HepG2 (cell line): ENCODE measurements around the gene RASL10A. TPM values are rescaled to one million over a fixed set of nuclear protein-coding genes. Genes with fewer than 3 reads are reported as not detected.
A peak's percentile ranks its signal among the peaks of the same experiment; 100 is the strongest.

ENCODE experiments used
- ARNT2 ChIP-seq: sonication (generic); formaldehyde crosslinking; IDR thresholded peaks from 2 replicates; pipeline ENCODE4 v1.8.0; 2022; ENCODE audit warnings: mild to moderate bottlenecking, low read depth, missing genetic modification reagents, moderate library complexity
- ATF7 ChIP-seq, 2 experiments: fragments of 450-650 bp in 1 of 2; sonication (generic) in 1 of 2; formaldehyde crosslinking in 1 of 2; IDR thresholded peaks; 2 replicates each; pipeline versions ENCODE4 v1.4.0 to v1.6.1; 2016 to 2020; ENCODE audit warnings: antibody characterized with exemption in 1 of 2, mild to moderate bottlenecking in 1 of 2, missing genetic modification reagents in 1 of 2
- HNRNPL ChIP-seq: fragments of 200-400 bp; formaldehyde crosslinking; IDR thresholded peaks from 2 replicates; pipeline ENCODE4 v1.6.1; 2017; ENCODE audit warnings: mild to moderate bottlenecking, low read depth, low read length
- HOXA7 ChIP-seq: sonication (generic); formaldehyde crosslinking; IDR thresholded peaks from 2 replicates; pipeline ENCODE4 v1.8.1; 2022; ENCODE audit warnings: mild to moderate bottlenecking, missing genetic modification reagents, moderate library complexity
- KLF11 ChIP-seq: IDR thresholded peaks from 2 replicates; pipeline ENCODE4 v1.6.1; 2016; ENCODE audit warnings: missing compliant biosample characterization
- NFYB ChIP-seq: sonication (generic); formaldehyde crosslinking; IDR thresholded peaks from 2 replicates; pipeline ENCODE4 v1.4.0; 2020; ENCODE audit warnings: missing genetic modification reagents
- PLRG1 ChIP-seq: fragments of 450-650 bp; conservative IDR thresholded peaks from 2 replicates; pipeline ENCODE4 v1.6.1; 2016
- RARA ChIP-seq: IDR thresholded peaks from 2 replicates; pipeline ENCODE4 v1.6.1; 2016; ENCODE audit warnings: missing genetic modification reagents, missing compliant biosample characterization
- REL ChIP-seq: sonication (generic); formaldehyde crosslinking; conservative IDR thresholded peaks from 2 replicates; pipeline ENCODE4 v1.8.0; 2022; ENCODE audit warnings: mild to moderate bottlenecking, missing genetic modification reagents, moderate library complexity
- RXRA ChIP-seq: sonication (generic); formaldehyde crosslinking; IDR thresholded peaks from 2 replicates; pipeline ENCODE4 v1.5.1; 2020; ENCODE audit warnings: missing genetic modification reagents
- SMAD9 ChIP-seq: sonication (generic); formaldehyde crosslinking; IDR thresholded peaks from 2 replicates; pipeline ENCODE4 v1.5.1; 2020; ENCODE audit warnings: mild to moderate bottlenecking, missing genetic modification reagents
- SPEN ChIP-seq: sonication (generic); formaldehyde crosslinking; IDR thresholded peaks from 2 replicates; pipeline ENCODE4 v1.5.1; 2020; ENCODE audit warnings: low read depth, mild to moderate bottlenecking, missing genetic modification reagents
- TBP ChIP-seq: sonication (generic); formaldehyde crosslinking; IDR thresholded peaks from 2 replicates; pipeline ENCODE4 v1.5.0; 2020; ENCODE audit warnings: missing genetic modification reagents
- ZFP37 ChIP-seq: sonication (generic); formaldehyde crosslinking; IDR thresholded peaks from 2 replicates; pipeline ENCODE4 v1.4.0; 2020; ENCODE audit warnings: missing genetic modification reagents, borderline replicate concordance
- ZNF124 ChIP-seq: sonication (generic); formaldehyde crosslinking; IDR thresholded peaks from 2 replicates; pipeline ENCODE4 v1.4.0; 2020; ENCODE audit warnings: missing genetic modification reagents
- polyA plus RNA-seq, 8 experiments: library from polyadenylated mRNA; depleted of rRNA in 3 of 8; stranded (reverse) in 7 of 8; unstranded in 1 of 8; fragments of >200 nt; fragmentation: Illumina TruSeq in 4 of 8; extraction: Trizol in 4 of 8; gene quantifications; 2 replicates each; pipeline versions ENCODE4 v1.2.1 to v1.2.3, GENCODE V29; 2011 to 2016; ENCODE audit warnings: low read depth in 4 of 8, missing spikeins in 1 of 8, mixed read lengths in 1 of 8; ENCODE audit not compliant: insufficient read depth in 1 of 8
- total RNA-seq, 5 experiments: library from RNA; depleted of rRNA; stranded (reverse); fragments of >200 nt; fragmentation: Illumina TruSeq; extraction: Trizol; gene quantifications; 2 replicates each; pipeline ENCODE4 v1.2.3, GENCODE V29; 2016; ENCODE audit warnings: low read depth in 1 of 5
- TF ChIP-seq, protein P1 (sequence below): sonication (generic); formaldehyde crosslinking; IDR thresholded peaks from 2 replicates; pipeline ENCODE4 v1.4.0; 2020; ENCODE audit warnings: missing genetic modification reagents
- TF ChIP-seq, protein P2 (sequence below): sonication (generic); formaldehyde crosslinking; IDR thresholded peaks from 2 replicates; pipeline ENCODE4 v1.4.0; 2020; ENCODE audit warnings: missing genetic modification reagents
- TF ChIP-seq, protein P3 (sequence below): sonication (generic); formaldehyde crosslinking; IDR thresholded peaks from 2 replicates; pipeline ENCODE4 v1.9.0; 2022; ENCODE audit warnings: low read depth, missing genetic modification reagents
- TF ChIP-seq, protein P4 (sequence below): sonication (generic); formaldehyde crosslinking; IDR thresholded peaks from 2 replicates; pipeline ENCODE4 v1.4.0; 2020; ENCODE audit warnings: missing genetic modification reagents, borderline replicate concordance
- TF ChIP-seq, protein P5 (sequence below): sonication (generic); formaldehyde crosslinking; IDR thresholded peaks from 2 replicates; pipeline ENCODE4 v1.9.0; 2022; ENCODE audit warnings: missing genetic modification reagents, mild to moderate bottlenecking, borderline replicate concordance
- TF ChIP-seq, protein P6 (sequence below): sonication (generic); formaldehyde crosslinking; conservative IDR thresholded peaks from 2 replicates; pipeline ENCODE4 v1.4.0; 2020; ENCODE audit warnings: missing genetic modification reagents

Gene RASL10A
- total and polyA plus RNA-seq, 2 of the 13 experiments (the other 11 are each of a cell fraction or from before 2014, with no cell fraction given) = 0.05 to 0.22 TPM

DNA sequence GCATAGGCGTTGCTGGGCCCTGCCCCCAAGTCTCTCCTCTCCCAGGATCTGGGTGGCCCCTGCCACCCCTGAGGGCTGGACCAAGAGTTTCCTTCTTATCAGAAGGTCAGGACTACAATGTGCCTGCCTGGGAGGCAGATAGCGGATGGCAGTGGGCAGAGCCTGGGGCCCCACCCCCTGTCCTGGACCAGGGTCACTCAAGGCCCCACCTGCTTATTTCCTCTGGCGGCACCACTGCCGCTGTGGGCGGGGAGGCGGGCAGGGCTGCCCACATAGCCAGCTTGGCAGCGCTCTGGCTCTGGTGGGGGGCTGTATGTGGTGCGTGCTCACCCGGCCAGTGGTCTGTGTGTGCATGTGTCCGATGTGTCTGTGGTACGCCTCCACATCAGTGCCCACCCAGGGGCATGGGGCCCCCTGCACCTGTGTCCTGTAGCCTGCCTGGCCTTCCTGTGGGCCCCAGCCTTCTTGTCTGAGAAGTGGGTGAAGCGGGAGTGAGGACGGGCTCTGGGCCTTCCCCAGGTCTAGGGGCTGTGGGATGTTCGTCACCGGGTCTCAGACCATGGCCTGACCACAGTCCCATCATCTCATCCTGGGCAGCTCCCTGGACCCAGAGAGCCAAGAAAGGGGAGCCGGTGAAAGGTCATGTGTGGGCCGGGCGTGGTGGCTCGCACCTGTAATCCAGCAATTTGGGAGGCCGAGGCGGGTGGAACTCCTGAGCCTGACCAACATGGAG is 6.0 kb downstream of the RASL10A start (continued):
- TF ChIP-seq, protein P1, sequence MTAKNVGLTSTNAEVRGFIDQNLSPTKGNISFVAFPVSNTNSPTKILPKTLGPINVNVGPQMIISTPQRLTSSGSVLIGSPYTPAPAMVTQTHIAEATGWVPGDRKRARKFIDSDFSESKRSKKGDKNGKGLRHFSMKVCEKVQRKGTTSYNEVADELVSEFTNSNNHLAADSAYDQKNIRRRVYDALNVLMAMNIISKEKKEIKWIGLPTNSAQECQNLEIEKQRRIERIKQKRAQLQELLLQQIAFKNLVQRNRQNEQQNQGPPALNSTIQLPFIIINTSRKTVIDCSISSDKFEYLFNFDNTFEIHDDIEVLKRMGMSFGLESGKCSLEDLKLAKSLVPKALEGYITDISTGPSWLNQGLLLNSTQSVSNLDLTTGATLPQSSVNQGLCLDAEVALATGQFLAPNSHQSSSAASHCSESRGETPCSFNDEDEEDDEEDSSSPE = no peak
- TF ChIP-seq SPEN (CRISPR knock-in tag) = no peak
- TF ChIP-seq, protein P2, sequence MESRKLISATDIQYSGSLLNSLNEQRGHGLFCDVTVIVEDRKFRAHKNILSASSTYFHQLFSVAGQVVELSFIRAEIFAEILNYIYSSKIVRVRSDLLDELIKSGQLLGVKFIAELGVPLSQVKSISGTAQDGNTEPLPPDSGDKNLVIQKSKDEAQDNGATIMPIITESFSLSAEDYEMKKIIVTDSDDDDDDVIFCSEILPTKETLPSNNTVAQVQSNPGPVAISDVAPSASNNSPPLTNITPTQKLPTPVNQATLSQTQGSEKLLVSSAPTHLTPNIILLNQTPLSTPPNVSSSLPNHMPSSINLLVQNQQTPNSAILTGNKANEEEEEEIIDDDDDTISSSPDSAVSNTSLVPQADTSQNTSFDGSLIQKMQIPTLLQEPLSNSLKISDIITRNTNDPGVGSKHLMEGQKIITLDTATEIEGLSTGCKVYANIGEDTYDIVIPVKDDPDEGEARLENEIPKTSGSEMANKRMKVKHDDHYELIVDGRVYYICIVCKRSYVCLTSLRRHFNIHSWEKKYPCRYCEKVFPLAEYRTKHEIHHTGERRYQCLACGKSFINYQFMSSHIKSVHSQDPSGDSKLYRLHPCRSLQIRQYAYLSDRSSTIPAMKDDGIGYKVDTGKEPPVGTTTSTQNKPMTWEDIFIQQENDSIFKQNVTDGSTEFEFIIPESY (CRISPR knock-in tag) = 0 out of 2 replicates have a peak, but pooled peaks have one; percentile 17
- TF ChIP-seq, protein P3, sequence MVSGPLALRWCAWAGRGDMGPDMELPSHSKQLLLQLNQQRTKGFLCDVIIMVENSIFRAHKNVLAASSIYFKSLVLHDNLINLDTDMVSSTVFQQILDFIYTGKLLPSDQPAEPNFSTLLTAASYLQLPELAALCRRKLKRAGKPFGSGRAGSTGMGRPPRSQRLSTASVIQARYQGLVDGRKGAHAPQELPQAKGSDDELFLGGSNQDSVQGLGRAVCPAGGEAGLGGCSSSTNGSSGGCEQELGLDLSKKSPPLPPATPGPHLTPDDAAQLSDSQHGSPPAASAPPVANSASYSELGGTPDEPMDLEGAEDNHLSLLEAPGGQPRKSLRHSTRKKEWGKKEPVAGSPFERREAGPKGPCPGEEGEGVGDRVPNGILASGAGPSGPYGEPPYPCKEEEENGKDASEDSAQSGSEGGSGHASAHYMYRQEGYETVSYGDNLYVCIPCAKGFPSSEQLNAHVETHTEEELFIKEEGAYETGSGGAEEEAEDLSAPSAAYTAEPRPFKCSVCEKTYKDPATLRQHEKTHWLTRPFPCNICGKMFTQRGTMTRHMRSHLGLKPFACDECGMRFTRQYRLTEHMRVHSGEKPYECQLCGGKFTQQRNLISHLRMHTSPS (CRISPR knock-in tag) = peak; percentile 71
- peak; percentile 50; the same call in 1 of the 2 replicates for TF ChIP-seq RXRA (CRISPR knock-in tag)
- no peak for TF ChIP-seq NFYB (CRISPR knock-in tag)
- TF ChIP-seq, protein P4, sequence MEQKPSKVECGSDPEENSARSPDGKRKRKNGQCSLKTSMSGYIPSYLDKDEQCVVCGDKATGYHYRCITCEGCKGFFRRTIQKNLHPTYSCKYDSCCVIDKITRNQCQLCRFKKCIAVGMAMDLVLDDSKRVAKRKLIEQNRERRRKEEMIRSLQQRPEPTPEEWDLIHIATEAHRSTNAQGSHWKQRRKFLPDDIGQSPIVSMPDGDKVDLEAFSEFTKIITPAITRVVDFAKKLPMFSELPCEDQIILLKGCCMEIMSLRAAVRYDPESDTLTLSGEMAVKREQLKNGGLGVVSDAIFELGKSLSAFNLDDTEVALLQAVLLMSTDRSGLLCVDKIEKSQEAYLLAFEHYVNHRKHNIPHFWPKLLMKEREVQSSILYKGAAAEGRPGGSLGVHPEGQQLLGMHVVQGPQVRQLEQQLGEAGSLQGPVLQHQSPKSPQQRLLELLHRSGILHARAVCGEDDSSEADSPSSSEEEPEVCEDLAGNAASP (CRISPR knock-in tag) = peak; percentile 57; the same call in 1 of the 2 replicates
- no peak for TF ChIP-seq HOXA7 (CRISPR knock-in tag)
- TF ChIP-seq KLF11 (CRISPR knock-in tag) = no peak
- no peak for TF ChIP-seq ZFP37 (CRISPR knock-in tag)
- TF ChIP-seq TBP (CRISPR knock-in tag) = no peak
- no peak for TF ChIP-seq SMAD9 (CRISPR knock-in tag)
- no peak for TF ChIP-seq ATF7 (IDR thresholded peaks at IDR 0.05)
- TF ChIP-seq ATF7 (CRISPR knock-in tag; IDR thresholded peaks at IDR 0.05) = no peak
- TF ChIP-seq, protein P5, sequence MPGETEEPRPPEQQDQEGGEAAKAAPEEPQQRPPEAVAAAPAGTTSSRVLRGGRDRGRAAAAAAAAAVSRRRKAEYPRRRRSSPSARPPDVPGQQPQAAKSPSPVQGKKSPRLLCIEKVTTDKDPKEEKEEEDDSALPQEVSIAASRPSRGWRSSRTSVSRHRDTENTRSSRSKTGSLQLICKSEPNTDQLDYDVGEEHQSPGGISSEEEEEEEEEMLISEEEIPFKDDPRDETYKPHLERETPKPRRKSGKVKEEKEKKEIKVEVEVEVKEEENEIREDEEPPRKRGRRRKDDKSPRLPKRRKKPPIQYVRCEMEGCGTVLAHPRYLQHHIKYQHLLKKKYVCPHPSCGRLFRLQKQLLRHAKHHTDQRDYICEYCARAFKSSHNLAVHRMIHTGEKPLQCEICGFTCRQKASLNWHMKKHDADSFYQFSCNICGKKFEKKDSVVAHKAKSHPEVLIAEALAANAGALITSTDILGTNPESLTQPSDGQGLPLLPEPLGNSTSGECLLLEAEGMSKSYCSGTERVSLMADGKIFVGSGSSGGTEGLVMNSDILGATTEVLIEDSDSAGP (CRISPR knock-in tag) = peak; percentile 37; the same call in 1 of the 2 replicates
- no peak for TF ChIP-seq REL (CRISPR knock-in tag)
- TF ChIP-seq HNRNPL = peak; percentile 96
- TF ChIP-seq, protein P6, sequence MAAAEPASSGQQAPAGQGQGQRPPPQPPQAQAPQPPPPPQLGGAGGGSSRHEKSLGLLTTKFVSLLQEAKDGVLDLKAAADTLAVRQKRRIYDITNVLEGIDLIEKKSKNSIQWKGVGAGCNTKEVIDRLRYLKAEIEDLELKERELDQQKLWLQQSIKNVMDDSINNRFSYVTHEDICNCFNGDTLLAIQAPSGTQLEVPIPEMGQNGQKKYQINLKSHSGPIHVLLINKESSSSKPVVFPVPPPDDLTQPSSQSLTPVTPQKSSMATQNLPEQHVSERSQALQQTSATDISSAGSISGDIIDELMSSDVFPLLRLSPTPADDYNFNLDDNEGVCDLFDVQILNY (CRISPR knock-in tag) = no peak
- no peak for TF ChIP-seq RARA (CRISPR knock-in tag)
- no peak for TF ChIP-seq ARNT2 (CRISPR knock-in tag)
- TF ChIP-seq PLRG1 = no peak
- TF ChIP-seq ZNF124 (CRISPR knock-in tag) = no peak
